PFSK-1 (cell line): ENCODE data around the gene GUCD1.

Source experiments
- FOXP2 ChIP-seq: optimal IDR thresholded peaks from 2 replicates; pipeline ENCODE3; 2011; ENCODE audit warnings: borderline replicate concordance, control low read depth, inconsistent platforms; ENCODE audit not compliant: insufficient read depth; ENCODE audit errors: extremely low read length, extremely low read depth
- POLR2AphosphoS5 ChIP-seq: IDR thresholded peaks from 2 replicates; pipeline ENCODE4 v1.6.1; 2012; ENCODE audit warnings: low read depth, mild to moderate bottlenecking, control low read depth, low read length, moderate library complexity
- REST ChIP-seq, 2 experiments: IDR thresholded peaks; 2 replicates each; pipeline versions ENCODE4 v1.6.1 to v1.8.0; 2011 to 2012; ENCODE audit warnings: low read depth in 2 of 2, low read length in 2 of 2, control low read depth in 1 of 2, inconsistent platforms in 1 of 2, mild to moderate bottlenecking in 1 of 2, moderate library complexity in 1 of 2; ENCODE audit not compliant: insufficient read depth in 1 of 2
- SIN3A ChIP-seq: IDR thresholded peaks from 2 replicates; pipeline ENCODE4 v1.6.1; 2012; ENCODE audit warnings: mild to moderate bottlenecking, low read length, moderate library complexity, borderline replicate concordance; ENCODE audit not compliant: insufficient read depth
- TAF1 ChIP-seq: IDR thresholded peaks from 2 replicates; pipeline ENCODE4 v1.6.1; 2012; ENCODE audit warnings: low read length, control low read depth, borderline replicate concordance; ENCODE audit not compliant: insufficient read depth

The GUCD1 gene

GRCh38 chr22:24588757-24589481 is 34.0 kb upstream of the GUCD1 start:
- TF ChIP-seq SIN3A (no peak), REST (IDR thresholded peaks at IDR 0.05; ENCODE audit: insufficient read depth in 1 of 2, low read depth in 2 of 2, low read length in 2 of 2) (no peak), POLR2AphosphoS5 (no peak), TAF1 (no peak), FOXP2 (no peak)

DNA sequence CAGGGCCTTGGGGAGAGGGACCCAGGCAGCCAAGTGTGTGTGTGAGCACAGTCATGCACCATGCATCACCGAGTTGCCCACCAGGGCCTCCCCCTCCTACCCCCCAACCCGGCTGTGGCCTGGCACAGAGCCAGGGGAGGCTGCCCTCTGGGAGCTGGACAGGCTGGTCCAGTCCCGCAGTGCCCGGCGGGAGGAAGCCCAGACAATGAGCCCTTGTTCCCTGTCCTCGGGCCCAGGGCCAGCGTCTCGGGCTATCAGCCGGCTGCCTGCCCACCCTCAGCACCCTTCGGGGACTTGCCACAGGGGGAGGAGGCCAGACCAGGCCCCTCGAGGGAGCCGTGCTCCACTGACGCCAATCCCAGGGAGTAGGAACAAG is 33.4 kb upstream of the GUCD1 start:
- TF ChIP-seq POLR2AphosphoS5: no peak
- no peak for TF ChIP-seq FOXP2
- TF ChIP-seq REST (IDR thresholded peaks at IDR 0.05; ENCODE audit: insufficient read depth in 1 of 2, low read depth in 2 of 2, low read length in 2 of 2): no peak
- no peak for TF ChIP-seq SIN3A
- no peak for TF ChIP-seq TAF1

GRCh38 chr22:24587948-24588347 is 33.0 kb upstream of the GUCD1 start:
- TF ChIP-seq POLR2AphosphoS5 (no peak), SIN3A (no peak), FOXP2 (no peak), REST (IDR thresholded peaks at IDR 0.05; ENCODE audit: insufficient read depth in 1 of 2, low read depth in 2 of 2, low read length in 2 of 2) (no peak), TAF1 (no peak)

DNA sequence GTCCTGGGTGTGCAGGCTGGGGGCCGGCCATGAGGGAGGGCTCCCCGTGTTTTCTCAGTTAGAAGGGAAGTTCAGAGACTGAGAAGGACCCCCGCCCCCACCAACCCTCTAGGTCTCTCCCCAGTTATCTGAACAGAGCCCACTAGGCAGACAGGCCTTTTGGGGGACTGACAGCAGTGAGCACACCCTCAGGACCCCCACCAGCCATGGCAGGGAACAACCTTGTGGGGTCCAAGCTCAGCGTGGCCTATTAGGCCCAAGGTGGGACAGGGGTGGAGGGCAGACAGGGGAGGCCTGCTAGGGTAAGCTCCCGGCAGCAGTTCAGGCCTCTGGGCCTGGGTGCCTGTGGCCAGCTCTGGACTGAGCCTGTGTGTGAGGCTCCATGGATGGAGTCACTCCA is 32.3 kb upstream of the GUCD1 start:
- TF ChIP-seq POLR2AphosphoS5: no peak
- TF ChIP-seq TAF1: no peak
- no peak for TF ChIP-seq REST (IDR thresholded peaks at IDR 0.05; ENCODE audit: insufficient read depth in 1 of 2, low read depth in 2 of 2, low read length in 2 of 2)
- no peak for TF ChIP-seq FOXP2
